Fibroblast of upper back skin (primary cell): ENCODE measurements around the gene C14orf180.

Experiments used
- DNase-seq: peaks from one replicate; pipeline ENCODE4 v3.0.0-alpha.2; 2013

The C14orf180 gene

DNA sequence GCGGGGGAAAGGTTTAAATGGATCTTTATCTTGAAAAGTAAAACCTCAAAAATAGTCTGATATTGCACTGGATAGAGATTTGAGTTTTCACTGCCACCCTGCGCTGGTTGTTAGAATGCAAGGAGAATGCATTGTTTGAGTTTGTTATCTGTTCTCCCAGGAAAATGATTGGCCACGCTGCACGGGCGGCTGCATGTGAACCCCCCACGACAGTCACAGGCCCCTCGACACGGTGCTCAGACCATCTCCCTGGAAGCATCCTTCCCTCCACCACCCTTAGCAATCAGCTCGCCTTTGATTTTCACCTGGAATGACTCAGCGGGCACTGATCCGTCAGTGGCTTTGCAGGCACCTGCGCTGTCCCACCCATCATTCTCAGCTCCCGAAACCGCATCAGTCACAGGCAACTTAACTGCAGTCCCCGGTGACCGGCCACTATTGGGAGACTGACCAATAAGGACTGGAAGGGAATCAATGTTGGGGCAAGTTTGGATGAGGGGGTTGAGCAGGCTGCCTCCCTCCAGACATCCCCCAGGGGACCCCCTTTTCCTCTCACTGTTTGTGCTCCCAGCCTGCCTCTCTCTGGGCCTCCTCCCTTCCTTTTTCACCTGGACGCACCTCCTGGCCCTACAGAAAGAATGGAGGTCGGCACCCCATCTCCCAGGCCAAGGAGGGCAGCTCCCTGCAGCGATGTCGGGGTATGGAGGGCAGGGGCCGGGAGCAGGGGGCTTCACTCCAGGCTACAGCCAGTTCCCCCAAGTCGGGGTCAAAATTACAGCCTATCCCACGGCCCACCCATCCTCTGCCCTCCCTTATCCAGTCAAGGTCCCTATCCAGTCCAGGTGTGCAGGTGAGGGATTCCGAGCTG lies 28.5 kb upstream of the C14orf180 start:
- DNase-seq = no peak

- no peak for DNase-seq
Observed at GRCh38 chr14:104551851-104552737, 27.5 kb upstream of the C14orf180 start.

- DNase-seq = no peak
Observed at GRCh38 chr14:104552738-104553125, 26.8 kb upstream of the C14orf180 start.

GRCh38 chr14:104553166-104554087 lies 26.1 kb upstream of the C14orf180 start:
- DNase-seq = no peak

DNA sequence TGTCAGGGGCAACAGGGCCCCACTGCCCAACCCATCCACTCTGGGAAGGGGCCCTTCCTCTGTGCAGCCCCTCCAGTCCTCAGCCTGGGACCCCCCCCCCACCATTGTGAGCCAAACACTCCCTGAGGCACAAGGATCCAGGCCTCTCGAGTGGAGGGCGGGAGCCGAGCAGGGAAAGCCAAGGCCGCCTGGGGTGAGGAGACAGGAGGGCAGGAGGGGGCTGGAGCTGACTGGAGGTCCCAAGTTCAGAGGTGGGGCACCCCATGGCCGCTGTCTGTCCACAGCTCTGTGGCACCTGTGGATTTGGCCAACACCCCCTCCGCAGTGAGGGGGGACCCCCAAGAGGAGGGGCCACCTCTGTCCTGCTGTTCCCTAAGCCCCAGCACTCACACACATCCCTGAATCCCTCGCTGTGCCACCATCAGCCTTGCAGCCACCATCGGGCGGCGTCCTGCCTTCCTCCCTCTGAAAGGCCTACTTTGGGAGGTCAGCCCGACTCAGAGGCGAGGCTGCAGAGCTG lies 25.4 kb upstream of the C14orf180 start:
- no peak for DNase-seq

DNA sequence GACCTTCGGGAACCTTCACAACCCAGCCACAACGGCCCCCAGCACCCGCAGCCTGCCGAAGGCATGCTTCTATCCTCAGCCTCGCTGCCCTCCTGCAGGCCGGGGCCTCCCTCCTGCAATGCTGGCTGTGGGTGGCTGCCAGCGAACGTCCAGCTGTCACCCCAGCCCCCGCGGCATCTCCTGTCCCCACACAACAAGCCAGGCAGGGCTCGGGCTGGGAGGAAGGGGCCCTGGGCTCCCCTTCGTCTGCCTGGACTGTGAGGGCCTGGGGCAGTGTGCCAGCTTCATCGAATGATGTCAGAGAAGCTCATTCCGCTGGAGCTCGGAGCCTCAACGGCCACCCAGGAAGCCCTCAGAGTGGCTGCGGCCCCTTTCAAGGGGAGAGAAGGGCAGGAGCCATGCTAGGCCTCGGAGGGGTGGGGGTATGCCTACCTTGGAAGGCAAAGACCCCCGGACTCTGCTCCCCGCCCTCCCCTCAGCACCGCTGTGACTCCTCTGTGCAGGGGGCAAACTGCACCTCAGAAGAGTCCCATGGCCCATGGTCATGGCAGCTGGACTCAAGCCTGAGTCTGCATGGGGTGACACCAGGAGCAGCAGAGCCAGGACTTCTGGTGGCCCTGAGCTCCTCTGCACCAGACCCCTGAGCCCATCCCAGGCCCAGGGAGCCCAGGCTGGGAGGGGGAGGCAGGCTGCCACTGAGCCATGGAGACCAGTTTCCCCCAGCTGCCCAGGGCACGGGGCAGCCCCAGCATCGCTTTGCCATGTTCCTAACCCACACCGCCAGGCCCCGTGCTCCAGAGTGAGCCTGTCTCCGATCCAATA lies 24.7 kb upstream of the C14orf180 start:
- DNase-seq = no peak

GRCh38 chr14:104555430-104556255 lies 23.9 kb upstream of the C14orf180 start:
- no peak for DNase-seq

- DNase-seq = no peak
Observed at GRCh38 chr14:104556256-104557021, 23.1 kb upstream of the C14orf180 start.

GRCh38 chr14:104557086-104557485 lies 22.5 kb upstream of the C14orf180 start:
- no peak for DNase-seq

DNA sequence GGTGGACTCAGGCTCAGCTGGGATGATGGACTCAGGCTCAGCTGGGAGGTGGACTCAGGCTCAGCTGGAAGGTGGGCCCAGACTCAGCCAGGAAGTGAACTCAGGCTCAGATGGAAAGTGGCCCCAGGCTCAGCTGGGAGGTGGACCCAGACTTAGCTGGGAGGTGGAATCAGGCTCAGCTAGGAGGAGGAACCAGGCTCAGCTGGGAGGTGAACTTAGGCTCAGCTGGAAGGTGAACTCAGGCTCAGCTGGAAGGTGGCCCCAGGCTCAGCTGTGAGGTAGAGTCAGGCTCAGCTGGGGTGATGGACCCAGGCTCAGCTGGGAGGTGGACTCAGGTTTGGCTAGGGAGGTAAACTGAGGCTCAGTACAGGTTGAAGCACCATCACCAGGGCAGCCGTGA lies 21.8 kb upstream of the C14orf180 start:
- DNase-seq = no peak

DNA sequence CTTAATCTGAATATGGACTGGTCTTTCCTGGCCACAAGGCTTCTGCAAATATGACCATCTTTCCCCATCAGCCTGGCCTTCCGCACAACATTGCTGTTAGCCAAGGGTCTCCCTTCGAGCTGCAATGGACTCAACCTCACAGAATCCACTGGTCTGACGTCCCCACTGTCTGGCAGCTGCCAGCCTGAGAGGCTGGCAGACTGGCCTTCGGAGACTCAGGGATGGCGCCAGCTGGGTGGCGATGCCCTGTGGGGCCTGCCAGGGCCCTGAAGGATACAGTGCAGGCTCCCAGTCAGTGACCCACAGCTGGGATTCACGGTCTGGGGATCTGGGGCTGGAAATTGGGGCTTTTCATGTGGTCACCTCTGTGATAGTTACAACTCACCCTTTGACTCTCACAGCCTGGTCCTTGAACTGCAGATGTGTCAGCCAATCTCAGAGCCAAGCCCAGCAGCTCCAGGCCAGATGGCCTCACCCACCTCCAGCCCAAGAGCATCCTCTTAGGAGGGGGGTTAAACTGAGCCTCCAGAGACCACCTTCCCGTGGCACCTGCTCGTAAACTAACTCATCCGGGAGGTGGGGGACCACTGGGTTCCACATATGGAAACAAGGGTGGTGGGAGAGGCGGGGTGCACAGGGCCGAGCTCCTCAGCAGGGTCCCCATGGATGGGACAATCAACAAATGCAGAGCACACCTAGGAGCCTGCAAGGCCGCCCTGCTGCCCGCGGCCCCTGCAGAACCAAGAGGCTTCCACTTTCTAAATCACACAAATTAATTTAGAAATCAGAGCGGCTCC lies 21.1 kb upstream of the C14orf180 start:
- DNase-seq = no peak

- DNase-seq = no peak
Observed at GRCh38 chr14:104559028-104559803, 20.3 kb upstream of the C14orf180 start.

GRCh38 chr14:104559804-104560585 lies 19.6 kb upstream of the C14orf180 start:
- DNase-seq = no peak

- DNase-seq = no peak
Observed at GRCh38 chr14:104560586-104560945, 19.0 kb upstream of the C14orf180 start.

DNA sequence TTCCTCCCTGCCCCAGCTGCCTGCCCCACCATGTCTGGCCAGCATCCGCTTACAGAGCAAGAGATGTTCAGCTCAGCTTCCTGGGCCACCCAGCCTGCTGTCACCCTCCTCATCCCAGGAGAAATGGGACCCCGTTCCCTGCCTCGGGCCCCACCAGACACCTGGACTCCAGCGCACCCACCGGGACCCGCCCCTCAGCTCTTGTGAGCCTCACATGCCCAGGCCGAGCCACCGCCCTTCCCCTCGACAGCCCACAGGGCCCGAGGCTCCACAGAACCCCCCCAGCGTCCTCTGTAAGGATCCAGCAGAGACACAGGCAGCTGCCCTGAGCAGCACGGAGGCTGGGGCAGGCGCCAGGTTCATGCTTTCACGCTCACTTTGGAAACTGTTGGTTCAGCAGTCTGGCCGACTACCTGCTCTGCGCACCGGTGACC lies 18.4 kb upstream of the C14orf180 start:
- DNase-seq = no peak

- no peak for DNase-seq
Observed at GRCh38 chr14:104561632-104562495, 17.7 kb upstream of the C14orf180 start.
